Calu3 (cell line): ENCODE data around the gene RNF150. TPM values are rescaled to one million over a fixed set of nuclear protein-coding genes. Genes with fewer than 3 reads are reported as not detected.

Experiments
- BruUV-seq: library from RNA; stranded (reverse); fragments of 400-500 nt; replicated peaks from 2 replicates; lab custom pipeline; 2021; lab: Mats Ljungman, UMichigan
- CTCF ChIA-PET: fragments of 300-600 bp; sonication (Branson Sonifier 250); formaldehyde crosslinking; loops from one replicate; lab custom pipeline; 2022; ENCODE audit warnings: antibody characterized with exemption; lab: Charles Lee
- DNase-seq: peaks from one replicate; pipeline ENCODE4 v3.0.0; 2022
- H3K27ac Mint-ChIP-seq: one replicate; pipeline ENCODE4 v1.8.0; 2022; ENCODE audit warnings: mixed read lengths; ENCODE audit not compliant: unreplicated experiment
- H3K27me3 Mint-ChIP-seq: one replicate; pipeline ENCODE4 v1.8.0; 2022; ENCODE audit warnings: mixed read lengths; ENCODE audit not compliant: unreplicated experiment
- H3K36me3 Mint-ChIP-seq: one replicate; pipeline ENCODE4 v1.8.0; 2022; ENCODE audit warnings: mild to moderate bottlenecking, moderate library complexity, mixed read lengths; ENCODE audit not compliant: insufficient read depth, unreplicated experiment
- H3K4me1 Mint-ChIP-seq: one replicate; pipeline ENCODE4 v1.8.0; 2022; ENCODE audit warnings: mild to moderate bottlenecking, low read depth, mixed read lengths; ENCODE audit not compliant: unreplicated experiment
- H3K4me3 Mint-ChIP-seq: one replicate; pipeline ENCODE4 v1.8.0; 2022; ENCODE audit warnings: mild to moderate bottlenecking, low read depth, moderate library complexity, mixed read lengths; ENCODE audit not compliant: unreplicated experiment
- H3K9me3 Mint-ChIP-seq: one replicate; pipeline ENCODE4 v1.8.0; 2022; ENCODE audit warnings: low read depth, mixed read lengths; ENCODE audit not compliant: unreplicated experiment
- intact Hi-C: fragments of 100-400 bp; cut with micrococcal nuclease; formaldehyde crosslinking; loops from one replicate; pipeline ENCODE4 v1.10.0; 2022; ENCODE audit not compliant: unreplicated experiment
- total RNA-seq: library from RNA; stranded (reverse); gene quantifications from 2 replicates; pipeline ENCODE4 v1.2.3, GENCODE V29; 2022
- TF ChIP-seq, protein P1 (sequence below): fragments of 200-600 bp; IDR thresholded peaks from one replicate; pipeline ENCODE4 v1.8.0; 2022; ENCODE audit warnings: antibody characterized with exemption; ENCODE audit not compliant: unreplicated experiment

RNF150 gene
- total RNA-seq, 1 experiment from 2014 or later: 0.14 TPM

DNA sequence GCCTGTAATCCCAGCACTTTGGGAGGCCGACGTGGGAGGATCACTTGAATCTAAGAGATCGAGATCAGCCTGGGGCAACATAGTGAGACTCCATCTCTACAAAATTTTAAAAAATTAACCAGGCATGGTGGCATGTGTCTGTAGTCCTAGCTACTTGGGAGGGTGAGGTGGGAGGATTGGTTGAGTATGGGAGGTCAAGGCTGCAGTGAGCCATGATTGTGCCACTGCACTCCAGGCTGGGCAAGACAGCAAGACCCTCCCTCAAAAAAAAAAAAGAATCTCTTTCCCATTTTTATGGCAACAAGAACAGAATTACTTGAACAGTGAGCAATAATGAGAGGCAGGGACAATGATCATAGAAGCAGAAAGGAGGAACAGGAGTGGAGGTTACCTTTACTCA lies 94.8 kb downstream of the RNF150 start:
- Mint-ChIP-seq H3K9me3 (no peaks in the 10 kb centered on the region), H3K27me3 (peaks cover 30% of the 10 kb centered on the region), H3K4me1 (no peaks in the 10 kb centered on the region), H3K36me3 (no peaks in the 10 kb centered on the region), H3K4me3 (no peak overlapping the region), H3K27ac (no peak overlapping the region)
- TF ChIP-seq, protein P1, sequence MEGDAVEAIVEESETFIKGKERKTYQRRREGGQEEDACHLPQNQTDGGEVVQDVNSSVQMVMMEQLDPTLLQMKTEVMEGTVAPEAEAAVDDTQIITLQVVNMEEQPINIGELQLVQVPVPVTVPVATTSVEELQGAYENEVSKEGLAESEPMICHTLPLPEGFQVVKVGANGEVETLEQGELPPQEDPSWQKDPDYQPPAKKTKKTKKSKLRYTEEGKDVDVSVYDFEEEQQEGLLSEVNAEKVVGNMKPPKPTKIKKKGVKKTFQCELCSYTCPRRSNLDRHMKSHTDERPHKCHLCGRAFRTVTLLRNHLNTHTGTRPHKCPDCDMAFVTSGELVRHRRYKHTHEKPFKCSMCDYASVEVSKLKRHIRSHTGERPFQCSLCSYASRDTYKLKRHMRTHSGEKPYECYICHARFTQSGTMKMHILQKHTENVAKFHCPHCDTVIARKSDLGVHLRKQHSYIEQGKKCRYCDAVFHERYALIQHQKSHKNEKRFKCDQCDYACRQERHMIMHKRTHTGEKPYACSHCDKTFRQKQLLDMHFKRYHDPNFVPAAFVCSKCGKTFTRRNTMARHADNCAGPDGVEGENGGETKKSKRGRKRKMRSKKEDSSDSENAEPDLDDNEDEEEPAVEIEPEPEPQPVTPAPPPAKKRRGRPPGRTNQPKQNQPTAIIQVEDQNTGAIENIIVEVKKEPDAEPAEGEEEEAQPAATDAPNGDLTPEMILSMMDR: no peak
- CTCF ChIA-PET: no interaction called here
- no TSS peak for BruUV-seq
- no peak for DNase-seq
- intact Hi-C loops: no loop called here

DNA sequence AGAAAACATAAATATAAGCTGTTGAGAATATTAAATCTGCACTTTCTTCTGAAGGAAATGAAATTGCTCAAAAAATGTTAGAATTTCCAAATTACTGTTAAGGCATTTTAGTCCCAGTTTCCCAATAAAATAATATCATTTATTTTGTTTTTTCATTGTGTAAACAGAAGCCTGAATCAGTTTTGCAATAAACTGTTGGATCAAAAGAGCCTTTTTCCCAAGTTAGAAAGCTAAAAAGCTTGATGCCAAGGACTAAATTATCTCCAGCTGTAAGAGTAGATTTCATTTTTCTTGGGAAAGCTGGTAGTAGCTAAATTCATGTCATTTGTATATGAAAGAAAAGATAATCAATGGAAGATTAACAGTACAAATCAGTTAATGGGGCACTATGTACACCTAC lies 95.8 kb downstream of the RNF150 start:
- no peak for DNase-seq
- BruUV-seq: no TSS peak
- TF ChIP-seq, protein P1: no peak
- H3K4me3 Mint-ChIP-seq: no peak overlapping the region
- H3K4me1 Mint-ChIP-seq: no peaks in the 10 kb centered on the region
- no peaks in the 10 kb centered on the region for H3K36me3 Mint-ChIP-seq
- no peak overlapping the region for H3K27ac Mint-ChIP-seq
- intact Hi-C loops: no loop called here
- CTCF ChIA-PET: no interaction called here
- no peaks in the 10 kb centered on the region for H3K9me3 Mint-ChIP-seq
- H3K27me3 Mint-ChIP-seq: peaks cover 39% of the 10 kb centered on the region

DNA sequence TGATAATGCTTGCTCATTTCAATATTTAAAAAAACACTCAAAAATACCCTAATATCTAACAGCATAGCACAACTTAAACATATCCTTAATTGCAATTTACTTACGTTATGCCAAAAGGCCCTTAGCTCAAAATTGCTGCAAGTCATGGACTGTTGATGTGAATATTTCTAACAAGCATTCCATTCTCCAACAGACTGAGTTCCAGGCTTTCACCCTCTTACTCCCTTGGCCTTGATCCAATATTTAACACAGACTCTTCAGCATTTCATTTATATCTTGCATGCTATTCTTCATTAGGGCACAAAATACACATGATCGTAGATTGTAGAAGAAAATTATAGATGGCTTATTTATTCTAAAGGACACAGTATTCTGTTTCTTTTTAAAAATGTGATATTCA lies 96.5 kb downstream of the RNF150 start:
- Mint-ChIP-seq H3K9me3 (no peaks in the 10 kb centered on the region), H3K36me3 (no peaks in the 10 kb centered on the region), H3K27me3 (peaks cover 39% of the 10 kb centered on the region), H3K4me3 (no peak overlapping the region), H3K27ac (no peak overlapping the region), H3K4me1 (no peaks in the 10 kb centered on the region)
- TF ChIP-seq, protein P1: no peak
- DNase-seq: no peak
- no TSS peak for BruUV-seq
- CTCF ChIA-PET: no interaction called here
- intact Hi-C loops: no loop called here

DNA sequence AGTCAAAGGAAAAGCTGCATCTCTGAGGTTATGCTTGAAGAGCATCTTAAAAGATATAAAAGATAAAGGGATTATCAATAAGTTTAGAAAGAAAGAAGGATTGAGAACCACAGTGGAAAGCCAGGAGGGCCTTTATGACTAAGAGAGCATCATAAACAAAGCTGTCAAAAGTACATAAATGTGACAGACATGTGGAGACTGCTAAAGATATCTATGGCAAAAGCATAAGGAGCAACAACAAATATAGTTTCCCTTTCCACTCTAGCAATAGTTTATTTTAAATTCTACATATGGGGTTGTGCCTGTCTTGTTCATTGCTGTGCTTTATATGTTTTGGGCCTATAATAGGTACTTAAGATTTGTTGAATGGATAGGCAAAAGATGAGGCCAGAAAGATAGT lies 97.3 kb downstream of the RNF150 start:
- Mint-ChIP-seq H3K27me3 (peaks cover 39% of the 10 kb centered on the region), H3K4me1 (no peaks in the 10 kb centered on the region), H3K36me3 (no peaks in the 10 kb centered on the region), H3K4me3 (no peak overlapping the region), H3K9me3 (no peaks in the 10 kb centered on the region), H3K27ac (no peak overlapping the region)
- intact Hi-C loops: no loop called here
- no peak for DNase-seq
- CTCF ChIA-PET: no interaction called here
- TF ChIP-seq, protein P1: no peak
- no TSS peak for BruUV-seq
